Measurements from ENCODE around the gene METTL4. TPM values are rescaled to one million over a fixed set of nuclear protein-coding genes. Genes with fewer than 3 reads are reported as not detected.

METTL4 gene
- 10 to 100 TPM; 20.6 to 22.2 TPM for total RNA-seq

GRCh38 chr18:2571200-2572170, at the start of gene METTL4, which contains the start of gene NDC80:
Gene METTL4 (minus strand): TSS chr18:2571505. CDS start chr18:2567216, 4,289 bp downstream.
Gene NDC80 (plus strand): TSS chr18:2571557. CDS start chr18:2572986, 1,429 bp downstream.
- CTCF ChIA-PET, result no interaction called here

GRCh38 chr18:2618009-2618408, 46.7 kb upstream of the METTL4 start:
- ChIA-PET POLR2A (no interaction called here), CTCF (no interaction called here)

More at GRCh38 chr18:2571200-2572170, at the start of gene METTL4, which contains the start of gene NDC80:
- POLR2A ChIA-PET, result interaction anchor here (1.0 to 3.0 kb wide), 3 partner anchors 16 to 85 kb away, joined by 3 to 24 read pairs (median 3); partner anchors contain the start of gene SMCHD1

GRCh38 chr18:2617401-2617998, 46.2 kb upstream of the METTL4 start:
- ChIA-PET POLR2A (no interaction called here), CTCF (no interaction called here)

- ChIA-PET CTCF (no interaction called here), POLR2A (no interaction called here)
Observed at GRCh38 chr18:2612996-2613395, 41.7 kb upstream of the METTL4 start.

- ChIA-PET CTCF (no interaction called here), POLR2A (interaction anchor here (0.7 kb wide), 1 partner anchor 79 kb away, joined by 3 read pairs; no protein-coding TSS in a partner anchor)
Observed at GRCh38 chr18:2610549-2610948, 39.2 kb upstream of the METTL4 start.

- ChIA-PET POLR2A (no interaction called here), CTCF (no interaction called here)
Observed at GRCh38 chr18:2609604-2610003, 38.3 kb upstream of the METTL4 start.

GRCh38 chr18:2606335-2606734, 35.0 kb upstream of the METTL4 start:
- POLR2A ChIA-PET, result interaction anchor here (0.6 to 1.7 kb wide), 2 partner anchors 31 to 49 kb away, joined by 3 to 11 read pairs; partner anchors contain the start of gene SMCHD1
- CTCF ChIA-PET, result no interaction called here

- POLR2A ChIA-PET, result no interaction called here
- CTCF ChIA-PET, result no interaction called here
Observed at GRCh38 chr18:2602844-2603243, 31.5 kb upstream of the METTL4 start.

GRCh38 chr18:2597639-2598038, 26.3 kb upstream of the METTL4 start:
- POLR2A ChIA-PET, result interaction anchor here (0.8 kb wide), 1 partner anchor 614 kb away, joined by 3 read pairs; no protein-coding TSS in a partner anchor

GRCh38 chr18:2590303-2590702, 19.0 kb upstream of the METTL4 start:
- CTCF ChIA-PET, result no interaction called here
- POLR2A ChIA-PET, result no interaction called here

More at GRCh38 chr18:2597639-2598038, 26.3 kb upstream of the METTL4 start:
- CTCF ChIA-PET, result no interaction called here

- CTCF ChIA-PET, result interaction anchor here (0.6 kb wide), 1 partner anchor 62 kb away, joined by 4 read pairs; no protein-coding TSS in a partner anchor
- POLR2A ChIA-PET, result interaction anchor here (0.5 to 1.2 kb wide), 3 partner anchors 48 to 67 kb away, joined by 3 to 8 read pairs (median 5); partner anchors contain the start of gene SMCHD1
Observed at GRCh38 chr18:2589345-2590068, 18.2 kb upstream of the METTL4 start.

- CTCF ChIA-PET, result interaction anchor here (0.6 kb wide), 1 partner anchor 63 kb away, joined by 4 read pairs; no protein-coding TSS in a partner anchor
- POLR2A ChIA-PET, result interaction anchor here (0.5 to 1.4 kb wide), 4 partner anchors 17 to 68 kb away, joined by 3 to 8 read pairs (median 4); partner anchors contain the start of genes METTL4, NDC80 and SMCHD1
Observed at GRCh38 chr18:2588666-2589344, 17.5 kb upstream of the METTL4 start.

GRCh38 chr18:2587788-2588187, 16.5 kb upstream of the METTL4 start:
- ChIA-PET POLR2A (interaction anchor here (1.0 to 1.4 kb wide), 2 partner anchors 16 to 68 kb away, joined by 3 to 5 read pairs; partner anchors contain the start of genes METTL4, NDC80 and SMCHD1), CTCF (no interaction called here)

GRCh38 chr18:2573408-2573807, 2.1 kb upstream of the METTL4 start:
- CTCF ChIA-PET, result no interaction called here
- POLR2A ChIA-PET, result interaction anchor here (3.0 kb wide), 1 partner anchor 83 kb away, joined by 24 read pairs; the partner anchor contains the start of gene SMCHD1

GRCh38 chr18:2572892-2573291, 1.6 kb upstream of the METTL4 start:
- POLR2A ChIA-PET, result interaction anchor here (3.0 kb wide), 1 partner anchor 83 kb away, joined by 24 read pairs; the partner anchor contains the start of gene SMCHD1
- CTCF ChIA-PET, result no interaction called here

GRCh38 chr18:2572171-2572569, 865 bp upstream of the METTL4 start:
- ChIA-PET POLR2A (interaction anchor here (3.0 kb wide), 1 partner anchor 84 kb away, joined by 24 read pairs; the partner anchor contains the start of gene SMCHD1), CTCF (no interaction called here)

GRCh38 chr18:2570772-2571199, 519 bp downstream of the METTL4 start:
- POLR2A ChIA-PET, result interaction anchor here (1.0 to 3.0 kb wide), 3 partner anchors 17 to 85 kb away, joined by 3 to 24 read pairs (median 3); partner anchors contain the start of gene SMCHD1
- CTCF ChIA-PET, result no interaction called here

Measured in activated CD8-positive, alpha-beta memory T cell treated with anti-CD3 and anti-CD28 coated beads for 36 hours (primary cell).